GM23338 (cell line): ENCODE results near the gene IL22RA1. TPM values are rescaled to one million over a fixed set of nuclear protein-coding genes. Genes with fewer than 3 reads are reported as not detected.

Experiments
- ATAC-seq: fragments of 200-7000 bp; cut with Tn5 transposase; 3 replicates; pipeline ENCODE4 v1.9.1; 2020
- DNase-seq: peaks from one replicate; pipeline ENCODE4 v3.0.0-alpha.2; 2015; ENCODE audit warnings: low spot score
- H2AFZ ChIP-seq: fragments of 200-600 bp; sonication (generic); 2 replicates; pipeline ENCODE4 v1.8.0; 2016; ENCODE audit warnings: antibody characterized with exemption, mild to moderate bottlenecking, moderate library complexity
- H3F3A ChIP-seq: fragments of 200-600 bp; sonication (generic); replicated peaks from 2 replicates; pipeline ENCODE4 v1.8.0; 2017; ENCODE audit warnings: antibody characterized with exemption, mixed run types, low read depth
- H3K27ac ChIP-seq: fragments of 200-600 bp; sonication (generic); 2 replicates; pipeline ENCODE4 v1.6.1; 2016; ENCODE audit warnings: low read depth
- H3K27me3 ChIP-seq: fragments of 200-600 bp; sonication (generic); 2 replicates; pipeline ENCODE4 v1.8.0; 2016; ENCODE audit warnings: mild to moderate bottlenecking, mixed run types, moderate library complexity; ENCODE audit not compliant: insufficient read depth
- H3K36me3 ChIP-seq: fragments of 200-600 bp; sonication (generic); 2 replicates; pipeline ENCODE4 v1.8.0; 2016; ENCODE audit warnings: mild to moderate bottlenecking; ENCODE audit not compliant: insufficient read depth
- H3K4me1 ChIP-seq: fragments of 200-600 bp; sonication (generic); 2 replicates; pipeline ENCODE4 v1.8.0; 2016; ENCODE audit warnings: mild to moderate bottlenecking, moderate library complexity; ENCODE audit not compliant: insufficient read depth
- H3K4me2 ChIP-seq: fragments of 200-600 bp; sonication (generic); 2 replicates; pipeline ENCODE4 v1.7.1; 2017; ENCODE audit warnings: mixed run types
- H3K4me3 ChIP-seq: fragments of 200-600 bp; sonication (generic); 2 replicates; pipeline ENCODE4 v1.6.1; 2016; ENCODE audit warnings: mixed run types
- H3K79me2 ChIP-seq: fragments of 200-600 bp; sonication (generic); replicated peaks from 2 replicates; pipeline ENCODE4 v1.8.0; 2017; ENCODE audit warnings: mild to moderate bottlenecking; ENCODE audit not compliant: insufficient read depth
- H3K9me2 ChIP-seq: fragments of 200-600 bp; sonication (generic); 2 replicates; pipeline ENCODE4 v1.8.0; 2017; ENCODE audit not compliant: insufficient read depth
- H4K20me1 ChIP-seq: fragments of 200-600 bp; sonication (generic); replicated peaks from 2 replicates; pipeline ENCODE4 v1.8.0; 2017; ENCODE audit warnings: mild to moderate bottlenecking; ENCODE audit not compliant: insufficient read depth
- H3K27ac Mint-ChIP-seq: 2 replicates; pipeline ENCODE4 v1.8.0; 2020; ENCODE audit warnings: inconsistent platforms, mild to moderate bottlenecking, moderate library complexity, mixed read lengths
- H3K27me3 Mint-ChIP-seq: 3 replicates; pipeline ENCODE4 v1.8.0; 2022; ENCODE audit warnings: low read depth, mild to moderate bottlenecking, moderate library complexity, mixed read lengths, inconsistent platforms; ENCODE audit not compliant: insufficient read depth, poor library complexity
- H3K36me3 Mint-ChIP-seq: 3 replicates; pipeline ENCODE4 v1.8.0; 2021; ENCODE audit warnings: low read depth, mild to moderate bottlenecking, inconsistent platforms, moderate library complexity, mixed read lengths
- H3K4me1 Mint-ChIP-seq: 3 replicates; pipeline ENCODE4 v1.8.0; 2020; ENCODE audit warnings: mild to moderate bottlenecking, inconsistent platforms, mixed read lengths
- H3K4me3 Mint-ChIP-seq: 3 replicates; pipeline ENCODE4 v1.8.0; 2021; ENCODE audit warnings: moderate library complexity, mild to moderate bottlenecking, inconsistent platforms, mixed read lengths
- H3K9me3 Mint-ChIP-seq: 3 replicates; pipeline ENCODE4 v1.8.0; 2020; ENCODE audit warnings: moderate library complexity, mild to moderate bottlenecking, inconsistent platforms, mixed read lengths
- JUNB ChIP-seq: IDR thresholded peaks from one replicate; pipeline ENCODE4 v1.6.1; 2016; ENCODE audit warnings: antibody characterized with exemption; ENCODE audit not compliant: unreplicated experiment
- NANOG ChIP-seq: IDR thresholded peaks from 2 replicates; pipeline ENCODE4 v1.6.1; 2016; ENCODE audit warnings: antibody characterized with exemption, borderline replicate concordance
- REST ChIP-seq: IDR thresholded peaks from one replicate; pipeline ENCODE4 v1.6.1; 2018; ENCODE audit warnings: antibody characterized with exemption; ENCODE audit not compliant: unreplicated experiment
- STAT1 ChIP-seq: IDR thresholded peaks from one replicate; pipeline ENCODE4 v1.6.1; 2016; ENCODE audit warnings: antibody characterized with exemption; ENCODE audit not compliant: unreplicated experiment
- ZNF331 ChIP-seq: fragments of 250-450 bp; sonication (Bioruptor Pico); IDR thresholded peaks from 2 replicates; pipeline ENCODE4 v1.5.0; 2020; ENCODE audit warnings: low read depth, mild to moderate bottlenecking, moderate library complexity
- polyA plus RNA-seq: library from polyadenylated mRNA; unstranded; fragments of >200 nt; fragmentation: Nextera tagmentation; extraction: Ambion mirVana; gene quantifications from 2 replicates; pipeline ENCODE4 v1.2.1, GENCODE V29; 2016
- total RNA-seq: library from RNA; depleted of rRNA; stranded (reverse); fragments of >200 nt; shearing (Covaris generic); gene quantifications from 2 replicates; pipeline ENCODE4 v1.2.3, GENCODE V29; 2014
- TF ChIP-seq, protein P1 (sequence below): fragments of 250-450 bp; sonication (Bioruptor Pico); IDR thresholded peaks from 2 replicates; pipeline ENCODE4 v1.5.0; 2020; ENCODE audit warnings: mild to moderate bottlenecking, moderate library complexity
- TF ChIP-seq, protein P2 (sequence below): IDR thresholded peaks from 2 replicates; pipeline ENCODE4 v1.6.1; 2016; ENCODE audit warnings: antibody characterized with exemption

Gene IL22RA1
- total and polyA plus RNA-seq, 2 experiments from 2014 or later: 0.11 to 0.28 TPM

- no peaks in the 10 kb centered on the region for H3K9me2 ChIP-seq
- H3K4me3 Mint-ChIP-seq: no peak overlapping the region
- no peaks in the 10 kb centered on the region for H3K9me3 Mint-ChIP-seq
- H3K79me2 ChIP-seq: no peaks in the 10 kb centered on the region
- H4K20me1 ChIP-seq: no peaks in the 10 kb centered on the region
- no peaks in the 10 kb centered on the region for H3K27me3 ChIP-seq
- no peak for DNase-seq
- peaks cover 14% of the 10 kb centered on the region for H3K4me1 Mint-ChIP-seq
- no peaks in the 10 kb centered on the region for H3F3A ChIP-seq
- H3K4me3 ChIP-seq: no peak overlapping the region
- H3K4me2 ChIP-seq: no peak overlapping the region
- no peak overlapping the region for H3K27ac ChIP-seq
- H3K36me3 Mint-ChIP-seq: no peaks in the 10 kb centered on the region
- H3K27ac Mint-ChIP-seq: no peak overlapping the region
- TF ChIP-seq STAT1: no peak
- no peak for TF ChIP-seq NANOG
- TF ChIP-seq, protein P1, sequence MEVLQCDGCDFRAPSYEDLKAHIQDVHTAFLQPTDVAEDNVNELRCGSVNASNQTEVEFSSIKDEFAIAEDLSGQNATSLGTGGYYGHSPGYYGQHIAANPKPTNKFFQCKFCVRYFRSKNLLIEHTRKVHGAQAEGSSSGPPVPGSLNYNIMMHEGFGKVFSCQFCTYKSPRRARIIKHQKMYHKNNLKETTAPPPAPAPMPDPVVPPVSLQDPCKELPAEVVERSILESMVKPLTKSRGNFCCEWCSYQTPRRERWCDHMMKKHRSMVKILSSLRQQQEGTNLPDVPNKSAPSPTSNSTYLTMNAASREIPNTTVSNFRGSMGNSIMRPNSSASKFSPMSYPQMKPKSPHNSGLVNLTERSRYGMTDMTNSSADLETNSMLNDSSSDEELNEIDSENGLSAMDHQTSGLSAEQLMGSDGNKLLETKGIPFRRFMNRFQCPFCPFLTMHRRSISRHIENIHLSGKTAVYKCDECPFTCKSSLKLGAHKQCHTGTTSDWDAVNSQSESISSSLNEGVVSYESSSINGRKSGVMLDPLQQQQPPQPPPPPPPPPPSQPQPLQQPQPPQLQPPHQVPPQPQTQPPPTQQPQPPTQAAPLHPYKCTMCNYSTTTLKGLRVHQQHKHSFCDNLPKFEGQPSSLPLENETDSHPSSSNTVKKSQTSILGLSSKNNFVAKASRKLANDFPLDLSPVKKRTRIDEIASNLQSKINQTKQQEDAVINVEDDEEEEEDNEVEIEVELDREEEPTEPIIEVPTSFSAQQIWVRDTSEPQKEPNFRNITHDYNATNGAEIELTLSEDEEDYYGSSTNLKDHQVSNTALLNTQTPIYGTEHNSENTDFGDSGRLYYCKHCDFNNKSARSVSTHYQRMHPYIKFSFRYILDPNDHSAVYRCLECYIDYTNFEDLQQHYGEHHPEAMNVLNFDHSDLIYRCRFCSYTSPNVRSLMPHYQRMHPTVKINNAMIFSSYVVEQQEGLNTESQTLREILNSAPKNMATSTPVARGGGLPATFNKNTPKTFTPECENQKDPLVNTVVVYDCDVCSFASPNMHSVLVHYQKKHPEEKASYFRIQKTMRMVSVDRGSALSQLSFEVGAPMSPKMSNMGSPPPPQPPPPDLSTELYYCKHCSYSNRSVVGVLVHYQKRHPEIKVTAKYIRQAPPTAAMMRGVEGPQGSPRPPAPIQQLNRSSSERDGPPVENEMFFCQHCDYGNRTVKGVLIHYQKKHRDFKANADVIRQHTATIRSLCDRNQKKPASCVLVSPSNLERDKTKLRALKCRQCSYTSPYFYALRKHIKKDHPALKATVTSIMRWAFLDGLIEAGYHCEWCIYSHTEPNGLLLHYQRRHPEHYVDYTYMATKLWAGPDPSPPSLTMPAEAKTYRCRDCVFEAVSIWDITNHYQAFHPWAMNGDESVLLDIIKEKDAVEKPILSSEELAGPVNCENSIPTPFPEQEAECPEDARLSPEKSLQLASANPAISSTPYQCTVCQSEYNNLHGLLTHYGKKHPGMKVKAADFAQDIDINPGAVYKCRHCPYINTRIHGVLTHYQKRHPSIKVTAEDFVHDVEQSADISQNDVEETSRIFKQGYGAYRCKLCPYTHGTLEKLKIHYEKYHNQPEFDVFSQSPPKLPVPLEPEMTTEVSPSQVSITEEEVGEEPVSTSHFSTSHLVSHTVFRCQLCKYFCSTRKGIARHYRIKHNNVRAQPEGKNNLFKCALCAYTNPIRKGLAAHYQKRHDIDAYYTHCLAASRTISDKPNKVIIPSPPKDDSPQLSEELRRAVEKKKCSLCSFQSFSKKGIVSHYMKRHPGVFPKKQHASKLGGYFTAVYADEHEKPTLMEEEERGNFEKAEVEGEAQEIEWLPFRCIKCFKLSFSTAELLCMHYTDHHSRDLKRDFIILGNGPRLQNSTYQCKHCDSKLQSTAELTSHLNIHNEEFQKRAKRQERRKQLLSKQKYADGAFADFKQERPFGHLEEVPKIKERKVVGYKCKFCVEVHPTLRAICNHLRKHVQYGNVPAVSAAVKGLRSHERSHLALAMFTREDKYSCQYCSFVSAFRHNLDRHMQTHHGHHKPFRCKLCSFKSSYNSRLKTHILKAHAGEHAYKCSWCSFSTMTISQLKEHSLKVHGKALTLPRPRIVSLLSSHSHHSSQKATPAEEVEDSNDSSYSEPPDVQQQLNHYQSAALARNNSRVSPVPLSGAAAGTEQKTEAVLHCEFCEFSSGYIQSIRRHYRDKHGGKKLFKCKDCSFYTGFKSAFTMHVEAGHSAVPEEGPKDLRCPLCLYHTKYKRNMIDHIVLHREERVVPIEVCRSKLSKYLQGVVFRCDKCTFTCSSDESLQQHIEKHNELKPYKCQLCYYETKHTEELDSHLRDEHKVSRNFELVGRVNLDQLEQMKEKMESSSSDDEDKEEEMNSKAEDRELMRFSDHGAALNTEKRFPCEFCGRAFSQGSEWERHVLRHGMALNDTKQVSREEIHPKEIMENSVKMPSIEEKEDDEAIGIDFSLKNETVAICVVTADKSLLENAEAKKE (CRISPR knock-in tag): no peak
- no peak for TF ChIP-seq JUNB
- TF ChIP-seq, protein P2, sequence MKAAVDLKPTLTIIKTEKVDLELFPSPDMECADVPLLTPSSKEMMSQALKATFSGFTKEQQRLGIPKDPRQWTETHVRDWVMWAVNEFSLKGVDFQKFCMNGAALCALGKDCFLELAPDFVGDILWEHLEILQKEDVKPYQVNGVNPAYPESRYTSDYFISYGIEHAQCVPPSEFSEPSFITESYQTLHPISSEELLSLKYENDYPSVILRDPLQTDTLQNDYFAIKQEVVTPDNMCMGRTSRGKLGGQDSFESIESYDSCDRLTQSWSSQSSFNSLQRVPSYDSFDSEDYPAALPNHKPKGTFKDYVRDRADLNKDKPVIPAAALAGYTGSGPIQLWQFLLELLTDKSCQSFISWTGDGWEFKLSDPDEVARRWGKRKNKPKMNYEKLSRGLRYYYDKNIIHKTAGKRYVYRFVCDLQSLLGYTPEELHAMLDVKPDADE: no peak
- TF ChIP-seq REST: no peak
- TF ChIP-seq ZNF331 (CRISPR knock-in tag): no peak
- peaks cover 6% of the 10 kb centered on the region for H3K27me3 Mint-ChIP-seq
- H2AFZ ChIP-seq: no peak overlapping the region
- H3K4me1 ChIP-seq: no peaks in the 10 kb centered on the region
- no peaks in the 10 kb centered on the region for H3K36me3 ChIP-seq
- no peak for ATAC-seq
Observed at GRCh38 chr1:24102961-24103360, 40.0 kb downstream of the IL22RA1 start.
